ENCODE results near the gene MIAT. TPM values are rescaled to one million over a fixed set of nuclear protein-coding genes. Genes with fewer than 3 reads are reported as not detected.

Gene MIAT
- total and polyA plus RNA-seq, 2 of the 13 experiments (the other 11 are each of a cell fraction or from before 2014, with no cell fraction given) = 0.04 TPM; not detected in 1

DNA sequence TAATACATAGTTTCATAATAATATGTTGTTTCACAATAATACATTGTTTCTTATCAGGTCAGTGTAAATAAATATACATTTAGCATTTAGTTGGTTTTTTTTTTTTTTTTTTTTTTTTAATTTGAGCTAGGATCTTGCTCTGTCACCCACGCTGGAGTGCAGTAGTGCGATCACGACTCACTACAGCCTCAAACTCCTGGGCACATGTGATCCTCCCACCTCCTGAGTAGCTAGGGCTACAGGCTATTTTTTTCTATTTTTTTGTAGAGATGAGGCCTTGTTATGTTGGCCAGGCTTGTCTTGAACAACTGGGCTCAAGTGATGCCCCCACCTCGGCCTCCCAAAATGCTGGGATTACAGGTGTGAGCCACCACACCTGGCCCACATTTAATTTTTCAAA is 43.5 kb downstream of the MIAT start:
- DNase-seq (ENCODE audit: low spot score) = no peak
- ChIA-PET POLR2A (no interaction called here), CTCF (ENCODE audit: low intra/inter-chr PET ratio, low total read pairs) (no interaction called here)
- WGBS (ENCODE audit: low lambda C conversion rate) = 59% methylated on average over 4 of the region's 4 CpGs
- no peak for TF ChIP-seq ZNF788 (CRISPR knock-in tag; IDR thresholded peaks at IDR 0.05; ENCODE audit: borderline replicate concordance)
- no peak for TF ChIP-seq PLRG1 (conservative IDR thresholded peaks at IDR 0.05)
- no peak for TF ChIP-seq STAG1 (CRISPR knock-in tag; IDR thresholded peaks at IDR 0.05)
- no peak for TF ChIP-seq ELF4 (CRISPR knock-in tag; IDR thresholded peaks at IDR 0.05; ENCODE audit: borderline replicate concordance)
- TF ChIP-seq ZNF616 (CRISPR knock-in tag; IDR thresholded peaks at IDR 0.05; ENCODE audit: low read depth) = no peak
- TF ChIP-seq ZNF747 (CRISPR knock-in tag; IDR thresholded peaks at IDR 0.05; ENCODE audit: borderline replicate concordance) = no peak
- no peak for TF ChIP-seq ZFP82 (CRISPR knock-in tag; IDR thresholded peaks at IDR 0.05; ENCODE audit: borderline replicate concordance)
- TF ChIP-seq SIX1 (CRISPR knock-in tag; IDR thresholded peaks at IDR 0.05; ENCODE audit: borderline replicate concordance) = no peak
- TF ChIP-seq POLR2G (IDR thresholded peaks at IDR 0.05; ENCODE audit: low read depth, low read length) = no peak
- TF ChIP-seq, protein P1, sequence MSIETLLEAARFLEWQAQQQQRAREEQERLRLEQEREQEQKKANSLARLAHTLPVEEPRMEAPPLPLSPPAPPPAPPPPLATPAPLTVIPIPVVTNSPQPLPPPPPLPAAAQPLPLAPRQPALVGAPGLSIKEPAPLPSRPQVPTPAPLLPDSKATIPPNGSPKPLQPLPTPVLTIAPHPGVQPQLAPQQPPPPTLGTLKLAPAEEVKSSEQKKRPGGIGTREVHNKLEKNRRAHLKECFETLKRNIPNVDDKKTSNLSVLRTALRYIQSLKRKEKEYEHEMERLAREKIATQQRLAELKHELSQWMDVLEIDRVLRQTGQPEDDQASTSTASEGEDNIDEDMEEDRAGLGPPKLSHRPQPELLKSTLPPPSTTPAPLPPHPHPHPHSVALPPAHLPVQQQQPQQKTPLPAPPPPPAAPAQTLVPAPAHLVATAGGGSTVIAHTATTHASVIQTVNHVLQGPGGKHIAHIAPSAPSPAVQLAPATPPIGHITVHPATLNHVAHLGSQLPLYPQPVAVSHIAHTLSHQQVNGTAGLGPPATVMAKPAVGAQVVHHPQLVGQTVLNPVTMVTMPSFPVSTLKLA (IDR thresholded peaks at IDR 0.05) = no peak
- Histone ChIP-seq H3K4me1 (ENCODE audit: insufficient read depth, low read length) (no peaks in the 10 kb centered on the region), H3K9ac (ENCODE audit: insufficient read depth, low read depth, low read length) (no peak overlapping the region), H2AFZ (ENCODE audit: low read length) (no peak overlapping the region), H3K4me3 (replicated peaks in 1 of 3; ENCODE audit: insufficient read depth in 1 of 3, low read depth in 2 of 3, low read length in 3 of 3) (no peak overlapping the region), H3K27ac (ENCODE audit: extremely low read length, insufficient read depth, low read length) (no peak overlapping the region), H3K9me3 (ENCODE audit: low read length) (no peaks in the 10 kb centered on the region), H3K36me3 (replicated peaks in 1 of 2; ENCODE audit: control insufficient read depth in 1 of 2, insufficient read depth in 2 of 2, low read length in 2 of 2) (no peaks in the 10 kb centered on the region), H3K79me2 (ENCODE audit: insufficient read depth, low read length) (no peaks in the 10 kb centered on the region), H3K27me3 (ENCODE audit: control insufficient read depth in 1 of 2, insufficient read depth in 2 of 2, low read length in 2 of 2) (no peaks in the 10 kb centered on the region), H4K20me1 (ENCODE audit: insufficient read depth, low read length) (no peaks in the 10 kb centered on the region), H3K4me2 (ENCODE audit: low read depth, low read length) (no peak overlapping the region)
- no peak for ATAC-seq
- no TSS peak for BruUV-seq (replicated peaks)
- no peak for FAIRE-seq
- in situ Hi-C loops (cut with HindIII; ENCODE audit: extremely low pct_ligation_motif_present, low pct_unique_long_range_greater_than_20kb) = no loop called here
- intact Hi-C loops (cut with micrococcal nuclease; ENCODE audit: unreplicated experiment) = no loop called here
